MCF 10A (cell line): ENCODE data around the gene NFIA. TPM values are rescaled to one million over a fixed set of nuclear protein-coding genes. Genes with fewer than 3 reads are reported as not detected.
A peak's percentile ranks its signal among the peaks of the same experiment; 100 is the strongest.

Experiments used
- BruUV-seq: library from RNA; stranded (reverse); fragments of 400-500 nt; replicated peaks from 2 replicates; lab custom pipeline; 2021; lab: Mats Ljungman, UMichigan
- CTCF ChIA-PET: fragments of 300-600 bp; sonication (Branson Sonifier 250); formaldehyde crosslinking; extraction: SDS; loops from one replicate; lab custom pipeline; 2021; ENCODE audit warnings: antibody characterized with exemption, inconsistent platforms; lab: Yijun Ruan, JAX
- POLR2A ChIA-PET: fragments of 300-600, 350-650 bp; sonication (Branson Sonifier 250); formaldehyde crosslinking; extraction: SDS; loops from one replicate; lab custom pipeline; 2020; ENCODE audit warnings: antibody characterized with exemption, inconsistent platforms; lab: Yijun Ruan, JAX
- DNase-seq: peaks from one replicate; pipeline ENCODE4 v3.0.0-alpha.2; 2018; ENCODE audit not compliant: unreplicated experiment
- H3K27ac Mint-ChIP-seq: one replicate; pipeline ENCODE4 v1.8.0; 2022; ENCODE audit warnings: mild to moderate bottlenecking, low read depth, mixed read lengths; ENCODE audit not compliant: unreplicated experiment
- H3K27me3 Mint-ChIP-seq: one replicate; pipeline ENCODE4 v1.8.0; 2022; ENCODE audit warnings: mixed read lengths; ENCODE audit not compliant: insufficient read depth, unreplicated experiment
- H3K36me3 Mint-ChIP-seq: one replicate; pipeline ENCODE4 v1.8.0; 2022; ENCODE audit warnings: mild to moderate bottlenecking, moderate library complexity, mixed read lengths; ENCODE audit not compliant: insufficient read depth, unreplicated experiment
- H3K4me1 Mint-ChIP-seq: one replicate; pipeline ENCODE4 v1.8.0; 2022; ENCODE audit warnings: mixed read lengths; ENCODE audit not compliant: insufficient read depth, unreplicated experiment
- H3K4me3 Mint-ChIP-seq: one replicate; pipeline ENCODE4 v1.8.0; 2022; ENCODE audit warnings: mild to moderate bottlenecking, moderate library complexity, mixed read lengths; ENCODE audit not compliant: unreplicated experiment
- H3K9me3 Mint-ChIP-seq: one replicate; pipeline ENCODE4 v1.8.0; 2022; ENCODE audit warnings: mixed read lengths; ENCODE audit not compliant: unreplicated experiment
- intact Hi-C: fragments of 100-400 bp; cut with micrococcal nuclease; formaldehyde crosslinking; loops from 2 replicates; pipeline ENCODE4 v1.14.1; 2022
- total RNA-seq: library from RNA; stranded (reverse); gene quantifications from 2 replicates; pipeline ENCODE4 v1.2.3, GENCODE V29; 2022
- TF ChIP-seq, protein P1 (sequence below): fragments of 200-600 bp; IDR thresholded peaks from one replicate; pipeline ENCODE4 v1.8.0; 2022; ENCODE audit warnings: antibody characterized with exemption, mild to moderate bottlenecking; ENCODE audit not compliant: unreplicated experiment

The NFIA gene
- total RNA-seq, 1 experiment from 2014 or later = 54.8 TPM

DNA sequence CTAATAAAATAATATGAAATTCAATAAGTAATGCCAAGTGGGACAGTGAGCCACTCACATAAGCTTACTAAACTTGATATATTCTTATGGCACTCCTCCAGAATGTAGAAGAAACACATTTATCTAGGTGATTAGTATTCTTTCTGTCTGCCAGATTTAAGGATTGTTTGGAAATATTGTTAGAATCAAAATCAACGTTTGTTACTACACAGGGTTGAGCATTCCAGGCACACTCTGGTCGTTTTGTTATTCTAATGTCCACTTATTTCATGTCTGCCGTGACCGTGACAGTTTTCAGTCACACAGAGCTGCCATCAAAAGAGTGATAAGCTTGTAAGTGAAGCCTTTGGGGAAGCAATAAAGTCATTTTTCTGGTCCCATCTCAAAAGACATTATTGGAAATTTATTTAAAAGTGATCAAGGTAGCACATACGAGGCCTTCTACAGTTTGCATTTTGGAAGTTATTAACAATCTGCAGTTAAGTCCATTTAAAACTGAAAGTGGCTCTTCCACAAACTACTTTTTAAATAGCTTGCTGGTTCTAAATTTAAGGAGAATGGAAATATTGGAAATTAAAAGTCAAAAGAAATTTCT, 38.0 kb downstream of the NFIA start:
- H3K9me3 Mint-ChIP-seq = no peaks in the 10 kb centered on the region
- peak overlapping the region; percentile 44 for H3K4me3 Mint-ChIP-seq
- CTCF ChIA-PET = interaction anchor here (0.6 to 2.0 kb wide), 6 partner anchors 19 to 142 kb away, joined by 3 to 10 read pairs (median 4); no protein-coding TSS in a partner anchor
- TF ChIP-seq, protein P1, sequence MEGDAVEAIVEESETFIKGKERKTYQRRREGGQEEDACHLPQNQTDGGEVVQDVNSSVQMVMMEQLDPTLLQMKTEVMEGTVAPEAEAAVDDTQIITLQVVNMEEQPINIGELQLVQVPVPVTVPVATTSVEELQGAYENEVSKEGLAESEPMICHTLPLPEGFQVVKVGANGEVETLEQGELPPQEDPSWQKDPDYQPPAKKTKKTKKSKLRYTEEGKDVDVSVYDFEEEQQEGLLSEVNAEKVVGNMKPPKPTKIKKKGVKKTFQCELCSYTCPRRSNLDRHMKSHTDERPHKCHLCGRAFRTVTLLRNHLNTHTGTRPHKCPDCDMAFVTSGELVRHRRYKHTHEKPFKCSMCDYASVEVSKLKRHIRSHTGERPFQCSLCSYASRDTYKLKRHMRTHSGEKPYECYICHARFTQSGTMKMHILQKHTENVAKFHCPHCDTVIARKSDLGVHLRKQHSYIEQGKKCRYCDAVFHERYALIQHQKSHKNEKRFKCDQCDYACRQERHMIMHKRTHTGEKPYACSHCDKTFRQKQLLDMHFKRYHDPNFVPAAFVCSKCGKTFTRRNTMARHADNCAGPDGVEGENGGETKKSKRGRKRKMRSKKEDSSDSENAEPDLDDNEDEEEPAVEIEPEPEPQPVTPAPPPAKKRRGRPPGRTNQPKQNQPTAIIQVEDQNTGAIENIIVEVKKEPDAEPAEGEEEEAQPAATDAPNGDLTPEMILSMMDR = no peak
- POLR2A ChIA-PET = interaction anchor here (0.6 to 7.9 kb wide), 24 partner anchors 9 to 331 kb away, joined by 3 to 93 read pairs (median 4); partner anchors contain the start of gene NFIA
- peak overlapping the region; percentile 35 for H3K27ac Mint-ChIP-seq
- no peak for DNase-seq
- no peaks in the 10 kb centered on the region for H3K27me3 Mint-ChIP-seq
- TSS peak; percentile 96 for BruUV-seq
- intact Hi-C loops = no loop called here
- no peaks in the 10 kb centered on the region for H3K36me3 Mint-ChIP-seq
- H3K4me1 Mint-ChIP-seq = peaks cover 77% of the 10 kb centered on the region

DNA sequence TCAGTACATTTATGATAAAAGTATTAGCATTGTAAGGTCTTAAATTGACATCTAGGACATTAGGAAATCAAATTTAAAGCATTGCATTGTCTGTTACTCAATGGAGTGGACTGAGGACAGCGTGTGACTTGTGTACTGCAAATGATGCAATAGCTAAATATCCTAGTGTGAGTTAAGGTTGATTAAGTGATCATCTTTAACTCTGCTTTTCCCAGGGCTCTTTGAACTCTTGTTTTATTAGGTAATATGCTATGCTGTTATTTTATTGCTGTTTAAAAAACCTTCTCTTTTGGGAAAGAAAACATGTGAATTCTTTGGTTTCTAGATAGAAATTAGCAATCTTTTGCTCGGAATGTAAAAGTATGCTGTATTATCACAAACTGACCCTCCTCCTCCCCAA, 38.6 kb downstream of the NFIA start:
- peaks cover 2% of the 10 kb centered on the region for H3K36me3 Mint-ChIP-seq
- peak; percentile 70 for DNase-seq
- intact Hi-C loops = no loop called here
- peak overlapping the region; percentile 44 for H3K4me3 Mint-ChIP-seq
- BruUV-seq = no TSS peak
- no peaks in the 10 kb centered on the region for H3K9me3 Mint-ChIP-seq
- H3K27ac Mint-ChIP-seq = peak overlapping the region; percentile 35
- H3K27me3 Mint-ChIP-seq = no peaks in the 10 kb centered on the region
- ChIA-PET CTCF (interaction anchor here (0.6 to 2.0 kb wide), 5 partner anchors 19 to 142 kb away, joined by 3 to 10 read pairs (median 3); no protein-coding TSS in a partner anchor), POLR2A (interaction anchor here (0.6 to 7.9 kb wide), 22 partner anchors 10 to 331 kb away, joined by 3 to 93 read pairs (median 4); partner anchors contain the start of gene NFIA)
- peaks cover 73% of the 10 kb centered on the region for H3K4me1 Mint-ChIP-seq
- TF ChIP-seq, protein P1 = no peak

DNA sequence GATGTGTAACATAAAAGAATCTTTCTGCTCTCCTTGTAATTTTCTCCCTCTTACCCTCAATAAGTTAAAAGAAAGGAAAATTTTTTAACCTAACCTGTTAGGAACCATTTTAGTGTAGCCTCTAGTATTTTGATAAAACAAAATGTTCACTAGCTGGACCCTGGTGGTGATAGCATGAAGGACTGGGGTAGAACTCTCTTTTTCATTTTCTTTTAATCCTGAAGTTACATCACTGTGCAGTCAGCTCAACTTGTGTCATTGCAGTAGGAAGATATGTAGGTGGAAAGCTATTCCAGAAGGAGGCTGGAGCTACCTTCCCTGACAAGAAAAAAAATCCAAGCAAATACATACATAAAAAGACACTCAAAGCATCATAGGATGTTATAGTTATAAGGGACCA, 39.3 kb downstream of the NFIA start:
- Mint-ChIP-seq H3K9me3 (no peaks in the 10 kb centered on the region), H3K36me3 (peaks cover 6% of the 10 kb centered on the region), H3K27me3 (no peaks in the 10 kb centered on the region), H3K4me3 (peak overlapping the region; percentile 44), H3K27ac (peak overlapping the region; percentile 35), H3K4me1 (peaks cover 72% of the 10 kb centered on the region)
- DNase-seq = no peak
- no TSS peak for BruUV-seq
- ChIA-PET CTCF (interaction anchor here (0.7 to 1.0 kb wide), 2 partner anchors 35 to 40 kb away, joined by 3 read pairs; partner anchors contain the start of gene NFIA), POLR2A (interaction anchor here (1.0 to 7.9 kb wide), 16 partner anchors 10 to 216 kb away, joined by 3 to 93 read pairs (median 5); partner anchors contain the start of gene NFIA)
- TF ChIP-seq, protein P1 = no peak
- intact Hi-C loops = no loop called here

DNA sequence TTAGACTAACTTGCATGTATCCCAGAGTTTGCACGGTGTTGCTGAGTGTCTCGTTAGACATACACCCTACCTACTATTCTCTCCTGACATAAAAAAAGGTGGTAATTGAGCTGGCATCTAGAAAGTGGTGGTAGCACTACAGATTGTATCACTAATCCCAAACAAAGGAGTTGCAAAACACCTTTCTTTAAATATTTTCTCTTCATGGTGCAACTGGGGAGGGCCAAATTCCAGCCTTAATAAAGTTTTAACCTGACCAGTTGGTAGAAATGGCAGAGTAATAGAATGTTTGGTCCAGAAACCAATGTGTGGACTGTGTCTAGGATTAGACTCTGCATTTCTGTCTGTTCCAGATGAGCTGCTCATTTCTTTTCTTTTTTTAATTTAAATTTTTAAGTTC, 40.0 kb downstream of the NFIA start:
- Mint-ChIP-seq H3K4me3 (no peak overlapping the region), H3K9me3 (no peaks in the 10 kb centered on the region), H3K27me3 (no peaks in the 10 kb centered on the region), H3K27ac (no peak overlapping the region), H3K4me1 (peaks cover 71% of the 10 kb centered on the region), H3K36me3 (peaks cover 6% of the 10 kb centered on the region)
- POLR2A ChIA-PET = interaction anchor here (1.0 to 7.9 kb wide), 9 partner anchors 10 to 215 kb away, joined by 3 to 93 read pairs (median 5); partner anchors contain the start of gene NFIA
- no peak for DNase-seq
- TF ChIP-seq, protein P1 = no peak
- intact Hi-C loops = no loop called here
- BruUV-seq = no TSS peak
- CTCF ChIA-PET = interaction anchor here (0.6 to 1.0 kb wide), 3 partner anchors 12 to 41 kb away, joined by 3 to 5 read pairs (median 3); partner anchors contain the start of gene NFIA
